GM12865 (cell line): ENCODE measurements around the gene SELENOW.

Experiments
- DNase-seq: peaks from one replicate; pipeline ENCODE4 v3.0.0; 2010; ENCODE audit warnings: low read depth
- H3K4me3 ChIP-seq: 2 replicates; pipeline ENCODE4 v1.5.1; 2011; ENCODE audit warnings: mild to moderate bottlenecking, low read depth, low read length, control low read depth
- TF ChIP-seq, protein P1 (sequence below): IDR thresholded peaks from 2 replicates; pipeline ENCODE4 v1.5.1; 2011; ENCODE audit warnings: low read length, control low read depth, low read depth, inconsistent platforms; ENCODE audit not compliant: insufficient read depth; ENCODE audit errors: missing control alignments

Gene SELENOW

GRCh38 chr19:47752440-47753211 lies 25.9 kb upstream of the SELENOW start:
- no peak overlapping the region for H3K4me3 ChIP-seq
- TF ChIP-seq, protein P1, sequence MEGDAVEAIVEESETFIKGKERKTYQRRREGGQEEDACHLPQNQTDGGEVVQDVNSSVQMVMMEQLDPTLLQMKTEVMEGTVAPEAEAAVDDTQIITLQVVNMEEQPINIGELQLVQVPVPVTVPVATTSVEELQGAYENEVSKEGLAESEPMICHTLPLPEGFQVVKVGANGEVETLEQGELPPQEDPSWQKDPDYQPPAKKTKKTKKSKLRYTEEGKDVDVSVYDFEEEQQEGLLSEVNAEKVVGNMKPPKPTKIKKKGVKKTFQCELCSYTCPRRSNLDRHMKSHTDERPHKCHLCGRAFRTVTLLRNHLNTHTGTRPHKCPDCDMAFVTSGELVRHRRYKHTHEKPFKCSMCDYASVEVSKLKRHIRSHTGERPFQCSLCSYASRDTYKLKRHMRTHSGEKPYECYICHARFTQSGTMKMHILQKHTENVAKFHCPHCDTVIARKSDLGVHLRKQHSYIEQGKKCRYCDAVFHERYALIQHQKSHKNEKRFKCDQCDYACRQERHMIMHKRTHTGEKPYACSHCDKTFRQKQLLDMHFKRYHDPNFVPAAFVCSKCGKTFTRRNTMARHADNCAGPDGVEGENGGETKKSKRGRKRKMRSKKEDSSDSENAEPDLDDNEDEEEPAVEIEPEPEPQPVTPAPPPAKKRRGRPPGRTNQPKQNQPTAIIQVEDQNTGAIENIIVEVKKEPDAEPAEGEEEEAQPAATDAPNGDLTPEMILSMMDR = no peak
- no peak for DNase-seq

DNA sequence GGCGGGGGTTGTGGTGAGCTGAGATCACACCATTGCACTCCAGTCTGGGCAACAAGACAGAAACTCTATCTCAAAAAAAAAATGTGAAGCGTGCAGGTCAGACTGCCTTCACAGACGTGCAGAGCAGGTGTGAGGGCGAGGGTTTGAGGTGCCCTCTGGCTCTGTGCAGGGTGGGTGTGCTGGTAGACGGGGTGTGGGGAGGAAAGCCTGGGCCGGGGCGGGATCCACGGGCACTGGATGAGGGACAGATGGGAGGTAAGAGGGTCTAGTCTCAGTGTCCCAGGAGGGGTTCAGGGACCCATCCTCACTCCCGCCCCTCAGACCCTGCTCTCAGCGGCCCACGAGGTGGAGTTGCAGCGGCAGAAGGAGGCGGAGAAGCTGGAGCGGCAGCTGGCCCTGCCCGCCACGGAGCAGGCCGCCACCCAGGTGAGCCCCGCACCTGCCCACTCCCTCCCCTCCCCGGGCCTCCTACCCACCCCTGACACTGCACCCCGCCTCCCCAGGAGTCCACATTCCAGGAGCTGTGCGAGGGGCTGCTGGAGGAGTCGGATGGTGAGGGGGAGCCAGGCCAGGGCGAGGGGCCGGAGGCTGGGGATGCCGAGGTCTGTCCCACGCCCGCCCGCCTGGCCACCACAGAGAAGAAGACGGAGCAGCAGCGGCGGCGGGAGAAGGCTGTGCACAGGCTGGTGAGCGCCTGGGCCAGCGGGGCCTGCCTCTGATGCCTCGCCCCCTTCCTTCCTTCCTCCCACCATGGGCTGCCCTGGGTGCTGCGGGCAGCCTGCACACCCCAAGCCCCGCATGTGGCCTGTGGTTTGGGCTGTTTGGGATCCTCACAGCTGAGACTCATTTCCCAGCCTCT lies 24.1 kb upstream of the SELENOW start:
- TF ChIP-seq, protein P1 = no peak

DNA sequence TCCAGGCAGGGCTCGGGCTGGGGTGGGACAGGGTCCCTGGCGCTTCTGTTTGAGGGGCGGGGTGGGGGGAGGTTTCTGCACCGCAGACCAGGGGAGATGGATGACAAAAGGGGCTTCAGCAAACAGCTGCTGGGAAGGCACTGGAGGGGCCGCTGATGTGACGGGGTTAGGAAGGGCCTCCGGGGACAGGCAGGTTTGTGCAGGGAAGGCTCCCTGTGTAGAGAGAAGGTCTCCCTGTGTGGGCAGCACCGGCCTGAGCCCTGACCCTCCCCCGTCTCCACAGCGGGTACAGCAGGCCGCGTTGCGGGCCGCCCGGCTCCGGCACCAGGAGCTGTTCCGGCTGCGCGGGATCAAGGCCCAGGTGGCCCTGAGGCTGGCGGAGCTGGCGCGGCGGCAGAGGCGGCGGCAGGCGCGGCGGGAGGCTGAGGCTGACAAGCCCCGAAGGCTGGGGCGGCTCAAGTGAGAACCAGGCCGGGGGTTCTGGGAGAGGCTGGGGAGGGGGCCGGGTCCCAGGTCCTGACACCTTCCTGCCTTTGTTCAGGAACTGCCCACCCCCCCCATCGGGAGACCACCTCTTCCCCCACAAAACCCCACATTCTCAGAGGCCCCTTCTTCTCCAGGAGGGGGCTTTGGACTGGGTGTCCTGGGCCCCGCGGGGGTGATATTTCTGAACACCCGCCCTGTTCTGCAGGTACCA lies 23.3 kb upstream of the SELENOW start:
- TF ChIP-seq, protein P1 = no peak
- DNase-seq = no peak
- no peak overlapping the region for H3K4me3 ChIP-seq

More for the DNA sequence above, 24.1 kb upstream of the SELENOW start:
- no peak for DNase-seq
- no peak overlapping the region for H3K4me3 ChIP-seq

- TF ChIP-seq, protein P1 = no peak
- H3K4me3 ChIP-seq = no peak overlapping the region
- no peak for DNase-seq
These were observed 22.5 kb upstream of the SELENOW start for GRCh38 chr19:47755762-47756626.

DNA sequence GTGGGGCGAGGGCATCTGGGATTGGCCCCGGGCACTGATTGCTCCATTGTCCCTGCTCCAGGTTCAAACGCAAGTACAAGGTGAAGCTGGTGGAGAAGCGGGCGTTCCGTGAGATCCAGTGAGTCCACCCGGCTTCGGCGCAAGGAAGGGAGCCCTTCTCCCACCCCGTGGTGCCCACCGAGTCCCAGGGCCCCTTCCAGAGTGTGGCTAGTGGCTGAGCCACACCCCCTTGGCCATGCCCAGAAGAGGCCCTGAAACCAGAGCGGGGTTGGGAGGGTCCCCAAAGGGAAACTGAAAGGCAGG lies 21.9 kb upstream of the SELENOW start:
- no peak for DNase-seq
- TF ChIP-seq, protein P1 = no peak
- no peak overlapping the region for H3K4me3 ChIP-seq

DNA sequence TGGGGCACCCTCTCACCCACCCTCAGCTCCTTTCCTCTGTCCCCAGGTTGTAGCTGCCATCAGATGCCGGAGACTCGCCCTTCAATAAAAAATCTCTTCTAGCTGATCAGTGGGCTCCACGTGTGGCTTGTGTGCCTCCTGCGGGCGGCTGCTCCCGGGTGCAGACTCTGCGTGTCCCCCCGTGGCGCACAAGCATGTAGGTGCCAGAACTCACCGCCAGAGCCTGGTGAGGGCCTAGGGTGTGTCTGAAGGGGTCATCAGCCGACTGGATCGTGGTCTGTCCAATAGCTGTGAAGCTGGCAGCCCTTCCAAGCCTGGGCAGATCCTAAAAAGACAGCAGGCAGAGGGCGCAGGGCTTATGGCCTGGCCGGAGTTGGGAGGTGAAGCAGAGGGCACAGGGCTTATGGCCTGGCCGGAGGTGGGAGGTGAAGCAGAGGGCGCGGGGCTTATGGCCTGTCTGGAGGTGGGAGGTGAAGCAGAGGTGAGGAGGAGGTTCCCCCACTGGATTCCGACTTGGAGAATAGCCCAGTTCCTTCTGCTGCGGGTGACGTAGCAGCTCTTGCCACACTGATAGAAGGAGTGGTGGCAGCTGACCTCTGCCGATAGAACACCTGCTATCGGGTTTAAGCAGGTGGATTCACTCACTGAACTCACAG lies 21.4 kb upstream of the SELENOW start:
- no peak for DNase-seq
- TF ChIP-seq, protein P1 = no peak
- no peak overlapping the region for H3K4me3 ChIP-seq
